DOHH2 (cell line): Measurements from ENCODE around the gene MAN2B2.

ENCODE experiments used
- H3F3A ChIP-seq: fragments of 200-600 bp; sonication (generic), shearing (Covaris generic); 2 replicates; pipeline ENCODE4 v1.6.0; 2016; ENCODE audit warnings: antibody characterized with exemption, mild to moderate bottlenecking; ENCODE audit not compliant: control insufficient read depth, insufficient read depth
- H3K27ac ChIP-seq: fragments of 200-600 bp; sonication (generic); 2 replicates; pipeline ENCODE4 v1.5.1; 2014; ENCODE audit warnings: low read depth, mild to moderate bottlenecking, low read length, moderate library complexity
- H3K27me3 ChIP-seq: fragments of 200-600 bp; sonication (generic); 2 replicates; pipeline ENCODE4 v1.6.1; 2014; ENCODE audit warnings: mild to moderate bottlenecking, low read length, mixed read lengths; ENCODE audit not compliant: control insufficient read depth
- H3K36me3 ChIP-seq: fragments of 200-600 bp; sonication (generic); 2 replicates; pipeline ENCODE4 v1.6.1; 2014; ENCODE audit warnings: mild to moderate bottlenecking, low read length, moderate library complexity, mixed read lengths; ENCODE audit not compliant: control insufficient read depth
- H3K4me1 ChIP-seq: fragments of 200-600 bp; sonication (generic); 2 replicates; pipeline ENCODE4 v1.6.1; 2014; ENCODE audit warnings: mild to moderate bottlenecking, low read length, mixed read lengths; ENCODE audit not compliant: control insufficient read depth
- H3K4me2 ChIP-seq: fragments of 200-600 bp; sonication (generic); 2 replicates; pipeline ENCODE4 v1.6.0; 2014; ENCODE audit warnings: mild to moderate bottlenecking, low read length, moderate library complexity
- H3K4me3 ChIP-seq: fragments of 200-600 bp; sonication (generic); 2 replicates; pipeline ENCODE4 v1.5.1; 2014; ENCODE audit warnings: mild to moderate bottlenecking, low read length, mixed read lengths
- H3K79me2 ChIP-seq: fragments of 200-600 bp; sonication (generic); 2 replicates; pipeline ENCODE4 v1.6.1; 2014; ENCODE audit warnings: mild to moderate bottlenecking, low read length, mixed read lengths; ENCODE audit not compliant: control insufficient read depth
- H3K9me2 ChIP-seq: fragments of 200-600 bp; sonication (generic); replicated peaks from 2 replicates; pipeline ENCODE4 v1.6.1; 2014; ENCODE audit warnings: mild to moderate bottlenecking, low read length, mixed read lengths; ENCODE audit not compliant: control insufficient read depth
- H3K9me3 ChIP-seq: fragments of 200-600 bp; sonication (generic); 2 replicates; pipeline ENCODE4 v1.6.1; 2014; ENCODE audit warnings: antibody characterized with exemption, low read length, mixed read lengths; ENCODE audit not compliant: control insufficient read depth, insufficient read depth
- H4K20me1 ChIP-seq: fragments of 200-600 bp; sonication (generic); 2 replicates; pipeline ENCODE4 v1.6.0; 2014; ENCODE audit warnings: low read depth, mild to moderate bottlenecking, antibody characterized with exemption, low read length, moderate library complexity; ENCODE audit not compliant: control insufficient read depth, insufficient read depth
- EZH2phosphoT487 ChIP-seq: fragments of 200-600 bp; sonication (generic); IDR thresholded peaks from 2 replicates; pipeline ENCODE4 v1.6.1; 2017; ENCODE audit warnings: borderline replicate concordance, mild to moderate bottlenecking, antibody characterized with exemption, low read length, moderate library complexity, mixed read lengths
- TF ChIP-seq, protein P1 (sequence below): fragments of 200-600 bp; sonication (generic); IDR thresholded peaks from one replicate; pipeline ENCODE4 v1.5.1; 2014; ENCODE audit warnings: antibody characterized with exemption, mild to moderate bottlenecking, low read depth, low read length; ENCODE audit not compliant: poor library complexity, severe bottlenecking

MAN2B2 gene

DNA sequence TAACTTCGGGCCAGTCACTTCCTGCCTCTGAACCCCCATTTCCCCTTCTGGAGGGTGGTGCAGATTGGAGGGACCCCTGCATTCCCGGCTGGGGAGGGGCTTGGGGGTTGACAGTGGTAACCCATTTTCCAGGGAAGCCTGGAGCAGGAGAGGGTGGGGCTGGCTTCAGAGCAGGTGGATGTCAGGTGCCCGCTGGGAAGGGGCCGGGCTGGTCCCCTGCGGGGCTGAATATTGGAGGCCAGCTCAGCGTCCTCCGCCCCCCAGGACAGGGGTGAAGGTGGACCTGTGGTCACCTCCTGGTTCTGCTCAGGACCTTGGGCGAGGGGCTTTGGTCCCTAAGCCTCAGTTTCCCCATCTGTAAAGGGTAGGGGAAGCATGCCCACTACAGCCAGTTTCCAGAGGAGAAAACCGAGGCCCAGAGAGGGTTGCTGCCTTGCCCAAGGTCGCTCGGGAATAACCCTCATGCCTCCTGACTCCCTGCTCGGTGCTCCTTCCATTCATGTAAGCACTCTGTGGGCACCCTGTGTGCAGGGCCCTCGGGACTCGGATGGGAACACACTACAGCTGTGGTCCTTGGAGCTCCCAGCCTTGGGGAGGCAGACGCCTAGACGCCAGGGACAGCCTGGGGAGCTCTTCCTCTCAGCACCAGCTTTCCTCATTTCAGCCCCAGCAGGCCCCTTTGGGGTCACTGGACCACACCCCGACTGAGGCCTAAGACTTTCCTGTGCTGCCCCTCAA, 683 bp downstream of the MAN2B2 start:
- peaks cover 22% of the 10 kb centered on the region for H3K36me3 ChIP-seq
- H3K4me2 ChIP-seq: peak overlapping the region; percentile 97
- peaks cover 10% of the 10 kb centered on the region for H3K27me3 ChIP-seq
- 0 out of 2 replicates have a peak overlapping the region, but pooled peaks have one; percentile 7 for H3K27ac ChIP-seq
- H3K9me2 ChIP-seq: no peaks in the 10 kb centered on the region
- H3K4me1 ChIP-seq: peaks cover 11% of the 10 kb centered on the region
- no peaks in the 10 kb centered on the region for H3K9me3 ChIP-seq
- peak overlapping the region; percentile 95 for H3K4me3 ChIP-seq
- no peaks in the 10 kb centered on the region for H3F3A ChIP-seq
- TF ChIP-seq, protein P1, sequence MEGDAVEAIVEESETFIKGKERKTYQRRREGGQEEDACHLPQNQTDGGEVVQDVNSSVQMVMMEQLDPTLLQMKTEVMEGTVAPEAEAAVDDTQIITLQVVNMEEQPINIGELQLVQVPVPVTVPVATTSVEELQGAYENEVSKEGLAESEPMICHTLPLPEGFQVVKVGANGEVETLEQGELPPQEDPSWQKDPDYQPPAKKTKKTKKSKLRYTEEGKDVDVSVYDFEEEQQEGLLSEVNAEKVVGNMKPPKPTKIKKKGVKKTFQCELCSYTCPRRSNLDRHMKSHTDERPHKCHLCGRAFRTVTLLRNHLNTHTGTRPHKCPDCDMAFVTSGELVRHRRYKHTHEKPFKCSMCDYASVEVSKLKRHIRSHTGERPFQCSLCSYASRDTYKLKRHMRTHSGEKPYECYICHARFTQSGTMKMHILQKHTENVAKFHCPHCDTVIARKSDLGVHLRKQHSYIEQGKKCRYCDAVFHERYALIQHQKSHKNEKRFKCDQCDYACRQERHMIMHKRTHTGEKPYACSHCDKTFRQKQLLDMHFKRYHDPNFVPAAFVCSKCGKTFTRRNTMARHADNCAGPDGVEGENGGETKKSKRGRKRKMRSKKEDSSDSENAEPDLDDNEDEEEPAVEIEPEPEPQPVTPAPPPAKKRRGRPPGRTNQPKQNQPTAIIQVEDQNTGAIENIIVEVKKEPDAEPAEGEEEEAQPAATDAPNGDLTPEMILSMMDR: no peak
- TF ChIP-seq EZH2phosphoT487: no peak
- H3K79me2 ChIP-seq: peaks cover 9% of the 10 kb centered on the region
- no peaks in the 10 kb centered on the region for H4K20me1 ChIP-seq

DNA sequence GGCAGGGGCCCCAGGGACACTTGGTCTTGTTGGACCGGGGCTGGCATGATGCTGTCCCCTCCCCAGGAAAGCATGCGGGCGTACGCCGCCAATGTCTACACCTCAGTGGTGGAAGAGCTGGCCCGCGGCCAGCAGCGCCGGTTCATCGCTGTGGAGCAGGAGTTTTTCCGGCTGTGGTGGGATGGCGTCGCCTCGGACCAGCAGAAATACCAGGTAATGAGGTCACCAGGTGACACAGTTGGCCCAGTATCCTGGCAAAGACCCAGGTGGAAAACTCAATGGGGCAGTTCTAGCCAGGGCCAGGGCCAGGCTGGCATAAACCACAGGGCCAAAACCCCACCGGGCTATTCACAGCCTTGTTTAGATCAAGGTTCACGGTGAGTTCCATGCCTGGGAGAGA, 1.5 kb downstream of the MAN2B2 start:
- H3K4me3 ChIP-seq: no peak overlapping the region
- peaks cover 9% of the 10 kb centered on the region for H3K79me2 ChIP-seq
- H3K36me3 ChIP-seq: peaks cover 30% of the 10 kb centered on the region
- no peaks in the 10 kb centered on the region for H3F3A ChIP-seq
- no peak for TF ChIP-seq EZH2phosphoT487
- TF ChIP-seq, protein P1: no peak
- no peaks in the 10 kb centered on the region for H4K20me1 ChIP-seq
- no peak overlapping the region; the same call in 1 of the 2 replicates for H3K4me2 ChIP-seq
- no peaks in the 10 kb centered on the region for H3K9me3 ChIP-seq
- no peaks in the 10 kb centered on the region for H3K9me2 ChIP-seq
- H3K27ac ChIP-seq: no peak overlapping the region
- H3K27me3 ChIP-seq: peaks cover 10% of the 10 kb centered on the region
- H3K4me1 ChIP-seq: peaks cover 11% of the 10 kb centered on the region

DNA sequence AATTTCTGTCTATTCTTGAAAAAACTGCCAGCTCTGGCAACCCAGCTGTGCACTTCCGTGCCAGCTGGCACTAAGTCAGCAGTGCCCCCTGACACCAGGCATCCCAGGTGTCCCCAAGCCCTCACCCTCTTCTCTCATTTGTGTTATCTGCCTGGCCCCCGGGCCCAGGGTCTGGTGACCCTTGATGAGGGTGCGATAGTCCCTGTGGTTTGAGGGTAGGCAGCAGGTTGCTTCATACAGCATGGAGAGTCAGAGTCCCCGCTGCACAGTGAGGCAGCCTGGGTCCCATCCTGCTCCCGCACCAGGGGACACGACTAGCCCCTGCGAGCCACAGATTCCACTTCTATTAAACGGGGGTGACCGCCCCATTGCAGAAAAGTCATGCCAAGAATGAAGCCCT, 1.9 kb downstream of the MAN2B2 start:
- H3K79me2 ChIP-seq: peaks cover 9% of the 10 kb centered on the region
- no peak for TF ChIP-seq EZH2phosphoT487
- TF ChIP-seq, protein P1: no peak
- peaks cover 34% of the 10 kb centered on the region for H3K36me3 ChIP-seq
- peaks cover 11% of the 10 kb centered on the region for H3K4me1 ChIP-seq
- no peak overlapping the region for H3K4me3 ChIP-seq
- H4K20me1 ChIP-seq: no peaks in the 10 kb centered on the region
- peaks cover 10% of the 10 kb centered on the region for H3K27me3 ChIP-seq
- no peaks in the 10 kb centered on the region for H3K9me2 ChIP-seq
- H3K27ac ChIP-seq: no peak overlapping the region
- H3K4me2 ChIP-seq: no peak overlapping the region
- no peaks in the 10 kb centered on the region for H3F3A ChIP-seq
- no peaks in the 10 kb centered on the region for H3K9me3 ChIP-seq
